ENCODE measurements around the gene KLHL5.

Gene KLHL5

DNA sequence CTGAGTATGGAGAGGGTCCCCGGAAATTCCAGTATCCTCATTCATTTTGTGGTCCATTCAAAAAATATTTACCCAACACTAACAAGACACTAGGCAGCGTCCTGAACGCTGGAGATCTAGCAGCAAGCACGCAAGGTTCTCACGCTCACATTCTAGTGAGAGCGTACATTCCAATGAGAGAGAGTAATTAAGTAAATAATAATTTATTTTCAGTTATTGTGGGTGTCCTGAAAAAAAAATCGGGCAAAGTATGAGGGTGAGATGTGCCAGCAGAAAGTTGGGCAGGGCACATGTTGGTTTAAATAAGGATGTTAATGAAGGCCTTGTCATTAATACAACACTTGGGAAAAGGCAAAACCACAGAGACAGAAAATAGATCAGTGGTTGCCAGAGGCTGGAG, 25.9 kb upstream of the KLHL5 start:
- no peak for DNase-seq (ENCODE audit: low spot score)
- Histone ChIP-seq H3K4me3 (no peak overlapping the region), H3K27ac (no peak overlapping the region)
- TF ChIP-seq CTCF (IDR thresholded peaks at IDR 0.05) = no peak

DNA sequence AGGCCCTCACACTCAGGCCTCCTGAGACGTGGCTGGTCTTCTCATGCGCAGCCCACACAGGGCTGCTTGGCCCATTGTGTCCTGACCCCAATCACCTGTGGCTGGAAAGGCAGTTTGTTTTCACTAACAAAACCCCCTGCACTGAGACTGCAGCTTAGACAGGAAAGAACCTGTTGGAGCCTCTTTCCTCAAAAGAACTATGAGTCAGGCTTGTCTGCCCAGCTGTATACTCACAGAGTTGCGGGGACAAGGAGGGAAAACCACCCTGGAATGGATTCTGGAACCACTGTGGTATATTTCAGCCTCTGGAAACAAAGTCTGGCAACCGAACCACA, 24.6 kb upstream of the KLHL5 start:
- no peak for DNase-seq (ENCODE audit: low spot score)
- no peak overlapping the region for H3K27ac ChIP-seq
- no peak for TF ChIP-seq CTCF (IDR thresholded peaks at IDR 0.05)
- no peak overlapping the region for H3K4me3 ChIP-seq

GRCh38 chr4:39037941-39038340, 24.1 kb upstream of the KLHL5 start:
- DNase-seq (ENCODE audit: low spot score) = no peak
- H3K27ac ChIP-seq = no peak overlapping the region
- TF ChIP-seq CTCF (IDR thresholded peaks at IDR 0.05) = no peak
- no peak overlapping the region for H3K4me3 ChIP-seq

- DNase-seq (ENCODE audit: low spot score) = no peak
- TF ChIP-seq CTCF (IDR thresholded peaks at IDR 0.05) = no peak
- Histone ChIP-seq H3K27ac (no peak overlapping the region), H3K4me3 (no peak overlapping the region)
Observed at GRCh38 chr4:39039108-39039507, 22.9 kb upstream of the KLHL5 start.

- Histone ChIP-seq H3K4me3 (no peak overlapping the region), H3K27ac (no peak overlapping the region)
- no peak for TF ChIP-seq CTCF (IDR thresholded peaks at IDR 0.05)
- DNase-seq (ENCODE audit: low spot score) = no peak
Observed at GRCh38 chr4:39042366-39042765, 19.7 kb upstream of the KLHL5 start.

- TF ChIP-seq CTCF (IDR thresholded peaks at IDR 0.05) = no peak
Observed at GRCh38 chr4:39043058-39043860, 18.8 kb upstream of the KLHL5 start.

DNA sequence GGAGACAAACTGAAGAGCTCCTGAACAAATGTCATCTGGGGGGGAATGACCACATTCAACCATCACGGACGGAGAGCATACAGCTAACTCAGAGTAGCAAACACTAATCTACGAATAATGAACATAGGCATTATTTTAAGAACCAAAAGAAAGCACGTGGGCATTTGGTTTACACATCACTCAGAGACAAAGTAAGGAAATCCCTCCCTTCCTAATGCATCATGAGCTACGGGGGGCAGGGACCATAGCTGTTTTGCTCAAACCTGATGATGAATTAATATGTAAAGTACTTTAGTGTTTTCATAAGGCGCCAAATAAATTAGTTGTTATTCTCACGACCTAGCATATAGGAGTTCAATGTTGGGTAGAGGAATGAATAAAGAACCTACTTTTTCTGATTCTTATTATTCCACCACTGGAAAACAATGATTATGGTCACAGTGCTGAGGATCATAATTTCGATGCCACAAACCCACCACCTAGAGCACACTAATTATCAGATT, 18.1 kb upstream of the KLHL5 start:
- no peak for DNase-seq (ENCODE audit: low spot score)
- H3K4me3 ChIP-seq = peak overlapping the region; percentile 91
- H3K27ac ChIP-seq = peak overlapping the region; percentile 61 to 94
- no peak for TF ChIP-seq CTCF (IDR thresholded peaks at IDR 0.05)

More at GRCh38 chr4:39043058-39043860, 18.8 kb upstream of the KLHL5 start:
- Histone ChIP-seq H3K4me3 (peak overlapping the region; percentile 91), H3K27ac (peak overlapping the region; percentile 61 to 94)
- no peak for DNase-seq (ENCODE audit: low spot score)
